HG03175 (cell line): Measurements from ENCODE around the gene EYA3.

Experiments
- ATAC-seq: cut with Tn5 transposase; IDR thresholded peaks from one replicate; pipeline ENCODE4 v1.9.1; 2021; ENCODE audit warnings: mild to moderate bottlenecking, moderate library complexity; ENCODE audit not compliant: unreplicated experiment

EYA3 gene

DNA sequence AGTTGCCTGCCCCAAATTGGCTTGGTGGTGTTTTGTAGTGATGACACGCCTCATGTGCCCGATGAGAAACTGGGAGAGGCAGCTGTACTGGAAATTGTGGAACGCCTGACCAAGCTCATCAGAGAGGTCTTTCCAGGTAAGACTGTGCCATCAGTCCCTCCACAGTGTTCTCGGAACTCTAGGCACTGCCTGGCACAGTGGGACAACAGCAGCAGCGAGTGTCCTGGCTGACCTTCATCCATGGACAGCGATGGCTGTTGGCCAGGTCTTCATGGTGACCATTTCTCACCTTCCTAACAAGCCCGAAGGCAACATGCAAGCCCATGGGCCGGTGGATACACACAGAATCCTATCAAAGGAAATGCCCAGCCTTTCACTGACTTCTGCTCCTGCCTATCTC is 139.4 kb downstream of the EYA3 start:
- no peak for ATAC-seq

- no peak for ATAC-seq
Measured at GRCh38 chr1:27945020-27945419, 143.4 kb downstream of the EYA3 start.

DNA sequence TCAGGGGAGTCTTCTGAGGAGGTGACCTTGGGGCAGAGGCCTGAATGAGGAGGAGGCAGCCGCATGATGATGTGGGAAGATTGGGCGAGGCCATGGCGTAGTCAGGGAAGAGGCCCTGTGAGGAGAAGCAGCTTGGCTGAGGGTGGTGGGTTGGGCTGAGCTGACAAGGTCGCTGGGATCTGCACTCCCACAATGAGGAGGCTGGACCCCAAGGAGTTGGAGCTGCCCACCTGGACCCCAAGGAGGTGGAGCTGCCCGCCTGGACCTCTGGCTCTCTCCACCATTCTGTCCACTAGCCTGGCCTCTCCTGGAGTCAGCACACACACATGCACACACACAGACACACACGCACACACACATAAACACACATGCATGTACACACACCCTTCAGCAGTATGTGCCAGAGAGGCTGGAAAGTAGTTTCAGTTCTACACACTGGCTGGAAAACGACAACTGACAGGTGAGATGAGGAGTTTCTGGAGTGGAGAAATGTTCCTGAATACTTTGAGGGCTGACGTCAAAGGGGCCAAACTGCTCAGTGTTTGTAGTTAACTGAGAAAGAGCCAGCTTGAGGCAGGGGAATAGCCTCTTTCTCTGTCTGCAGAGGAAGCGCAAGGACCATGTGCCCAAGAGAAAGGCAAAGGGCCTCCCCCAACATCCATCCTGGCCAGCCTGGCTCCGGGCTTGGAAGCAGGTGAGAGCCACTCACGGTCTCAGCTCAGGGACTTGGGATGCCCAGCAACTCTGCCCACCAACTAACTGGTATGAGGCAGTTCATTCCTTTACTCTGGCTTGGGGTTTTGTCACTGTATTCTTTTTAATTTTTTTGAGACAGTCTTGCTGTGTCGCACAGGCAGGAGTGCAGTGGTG is 146.5 kb downstream of the EYA3 start:
- no peak for ATAC-seq

- ATAC-seq: no peak
Measured at GRCh38 chr1:27940870-27941560, 147.4 kb downstream of the EYA3 start.

- ATAC-seq: no peak
Measured at GRCh38 chr1:27940297-27940696, 148.1 kb downstream of the EYA3 start.

DNA sequence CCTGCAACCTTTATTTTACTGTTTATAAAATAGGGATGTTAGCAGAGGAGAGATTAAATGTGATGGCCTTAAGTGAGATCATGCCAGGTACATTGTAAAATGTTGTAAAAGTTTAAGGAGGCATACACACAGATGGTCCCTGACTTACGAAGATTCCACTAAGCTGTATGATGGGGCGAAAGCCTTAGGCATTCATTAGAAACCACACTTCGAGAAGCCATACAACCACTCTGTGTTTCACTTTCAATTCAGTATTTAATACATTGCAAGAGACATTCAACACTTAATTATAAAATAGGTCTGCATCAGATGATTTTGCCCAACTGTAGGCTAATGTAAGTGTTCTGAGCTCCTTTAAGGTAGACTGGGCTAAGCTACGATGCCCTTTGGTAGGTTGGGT is 149.9 kb downstream of the EYA3 start:
- ATAC-seq: no peak

GRCh38 chr1:27937524-27937836 is 150.9 kb downstream of the EYA3 start:
- no peak for ATAC-seq

DNA sequence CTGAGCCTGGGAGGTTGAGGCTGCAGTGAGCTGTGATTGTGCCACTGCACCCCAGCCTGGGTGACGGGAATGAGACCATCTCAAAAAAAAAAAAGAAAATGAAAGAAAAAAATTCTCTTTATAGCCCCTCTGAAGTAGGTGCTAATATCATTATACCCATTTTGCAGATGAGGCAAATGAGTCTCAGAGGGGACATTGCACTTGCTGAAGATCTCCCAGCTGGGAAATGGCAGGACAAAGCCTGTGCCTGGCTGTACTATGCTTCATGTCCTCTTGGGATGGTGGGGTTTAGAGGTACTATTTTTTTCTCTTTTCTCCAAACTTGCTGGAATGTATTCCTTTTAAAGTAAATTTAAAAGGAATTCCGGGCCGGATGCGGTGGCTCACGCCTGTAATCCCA is 152.0 kb downstream of the EYA3 start:
- no peak for ATAC-seq

- no peak for ATAC-seq
Measured at GRCh38 chr1:27935721-27936120, 152.7 kb downstream of the EYA3 start.

DNA sequence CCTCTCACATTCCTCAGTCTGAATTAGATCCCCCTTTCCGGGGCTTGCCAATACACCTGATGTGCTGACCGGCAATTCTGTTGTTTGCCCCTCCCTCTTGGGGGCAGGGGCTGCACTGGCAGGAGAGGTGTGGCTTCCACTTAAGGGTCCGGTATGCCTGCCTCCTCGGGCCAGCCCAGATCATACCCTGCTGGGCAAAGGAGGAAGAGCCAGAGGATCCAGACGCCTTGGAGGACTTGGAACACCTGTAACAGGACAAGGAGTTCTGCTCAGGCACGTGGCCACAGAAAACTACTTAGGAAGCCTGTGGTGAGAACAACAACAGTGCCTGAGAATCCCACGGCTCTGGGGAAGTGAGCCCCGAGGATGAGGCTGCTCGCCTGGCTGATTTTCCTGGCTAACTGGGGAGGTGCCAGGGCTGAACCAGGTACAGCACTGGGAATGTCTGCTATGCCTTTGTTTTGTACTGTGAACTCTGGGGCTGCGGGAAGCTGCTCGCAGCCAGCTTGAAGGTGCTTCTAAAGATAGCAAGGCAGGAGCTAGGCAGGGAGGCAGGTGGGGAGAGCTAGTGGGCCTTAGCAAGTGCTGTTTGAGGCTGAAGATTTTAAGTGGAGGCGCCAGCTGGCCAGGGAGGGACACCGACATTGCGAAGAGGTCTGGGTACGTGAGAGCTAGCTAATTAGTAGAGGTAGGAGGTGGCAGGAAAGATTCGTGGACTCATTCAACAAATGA is 153.4 kb downstream of the EYA3 start, which contains the start of gene SMPDL3B:
SMPDL3B (plus strand) TSS at position 183 of the 732 bp plus-strand sequence; CDS start at position 367, 184 bp downstream.
- no peak for ATAC-seq

GRCh38 chr1:27931759-27932158 is 156.7 kb downstream of the EYA3 start:
- ATAC-seq: no peak

DNA sequence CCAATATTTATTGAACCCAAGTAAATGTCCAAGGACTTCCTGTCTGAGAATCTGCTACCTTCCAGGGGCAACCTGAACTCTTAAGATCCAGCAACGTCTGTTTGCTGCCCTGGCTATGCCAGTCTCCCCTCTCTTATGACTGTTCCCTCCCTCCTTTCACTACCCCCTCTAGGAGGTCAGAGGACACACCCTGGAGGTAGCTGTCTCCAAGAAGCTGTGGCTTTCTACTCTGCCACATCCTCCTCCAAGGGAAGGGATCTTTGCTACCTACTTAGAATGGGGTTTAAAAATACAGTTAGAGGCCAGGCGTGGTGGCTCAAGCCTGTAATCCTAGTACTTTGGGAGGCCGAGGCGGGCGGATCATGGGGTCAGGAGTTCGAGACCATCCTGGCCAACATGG is 157.2 kb downstream of the EYA3 start:
- no peak for ATAC-seq

DNA sequence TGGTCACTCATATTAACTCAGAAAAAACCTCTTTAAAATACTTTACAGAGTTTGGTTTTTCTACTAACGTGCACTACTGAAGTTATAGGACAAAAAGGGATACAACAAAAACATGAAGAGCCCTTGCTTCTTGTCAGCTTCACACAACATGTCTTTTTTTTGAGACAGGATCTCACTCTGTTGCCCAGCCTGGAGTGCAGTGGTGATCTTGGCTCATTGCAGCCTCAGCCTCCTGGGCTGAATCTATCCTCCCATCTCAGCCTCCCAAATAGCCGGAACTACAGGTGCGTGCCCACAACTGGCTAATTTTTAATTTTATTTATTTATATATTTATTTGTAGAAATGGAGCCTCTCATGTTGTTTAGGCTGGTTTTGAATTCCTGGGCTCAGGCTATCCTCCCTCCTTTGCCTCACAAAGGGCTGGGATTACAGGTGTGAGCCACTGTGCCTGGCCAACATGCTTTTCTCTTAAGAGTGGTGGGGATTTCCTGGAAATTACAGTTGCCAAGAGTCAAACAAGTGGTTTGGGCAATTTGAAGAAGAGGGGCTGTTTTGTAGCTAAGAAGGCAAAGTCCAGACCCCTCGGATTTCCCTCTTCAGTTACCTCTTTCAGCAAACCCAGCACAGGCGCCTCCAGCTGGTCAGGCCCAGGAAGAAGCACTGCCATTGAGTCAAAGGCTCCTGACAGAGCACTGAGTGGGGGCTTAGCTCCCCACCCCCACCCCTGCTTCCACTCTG is 160.0 kb downstream of the EYA3 start:
- no peak for ATAC-seq

DNA sequence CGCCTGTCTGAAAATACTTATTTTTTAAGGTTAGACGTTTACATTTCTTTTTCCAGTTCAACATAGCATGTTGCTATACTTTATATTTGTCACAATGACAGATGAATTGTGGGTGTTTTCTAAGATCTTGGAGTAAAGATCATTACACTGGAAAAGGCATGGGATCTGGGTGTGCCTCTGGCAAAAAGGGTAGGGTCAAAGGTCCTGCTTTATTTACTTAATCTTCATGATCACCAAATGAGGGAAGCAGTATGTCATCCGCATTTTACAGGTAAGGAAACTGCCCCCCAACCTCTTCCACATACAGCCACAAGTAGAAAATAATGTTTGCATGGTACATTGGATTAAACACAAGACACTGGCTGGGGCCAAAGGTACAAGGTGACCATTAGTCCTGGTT is 166.1 kb downstream of the EYA3 start:
- no peak for ATAC-seq
